ENCODE measurements around the gene PLXNA2.

DNA sequence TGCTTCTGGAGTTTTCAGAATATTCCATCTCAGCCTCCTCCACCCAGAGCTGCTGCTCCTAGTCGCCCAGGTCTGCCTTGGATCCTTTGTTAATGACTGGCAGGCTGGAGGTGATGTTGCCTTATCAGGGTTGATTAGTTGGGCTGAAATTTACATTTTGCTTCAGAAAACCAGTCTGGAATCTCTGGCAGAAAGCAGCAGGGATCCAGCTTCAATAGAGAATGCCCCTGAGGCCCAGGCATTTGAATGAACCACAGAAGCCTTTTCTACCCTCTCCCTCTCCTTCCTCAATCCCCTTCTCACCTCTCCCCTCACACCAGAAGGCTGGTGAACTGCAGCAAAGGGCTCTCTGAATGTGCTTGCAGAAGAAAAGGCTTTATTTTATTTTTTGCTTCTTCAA, 83.2 kb downstream of the PLXNA2 start:
- no peak for TF ChIP-seq POLR2A (IDR thresholded peaks at IDR 0.05)
- TF ChIP-seq, protein P1, sequence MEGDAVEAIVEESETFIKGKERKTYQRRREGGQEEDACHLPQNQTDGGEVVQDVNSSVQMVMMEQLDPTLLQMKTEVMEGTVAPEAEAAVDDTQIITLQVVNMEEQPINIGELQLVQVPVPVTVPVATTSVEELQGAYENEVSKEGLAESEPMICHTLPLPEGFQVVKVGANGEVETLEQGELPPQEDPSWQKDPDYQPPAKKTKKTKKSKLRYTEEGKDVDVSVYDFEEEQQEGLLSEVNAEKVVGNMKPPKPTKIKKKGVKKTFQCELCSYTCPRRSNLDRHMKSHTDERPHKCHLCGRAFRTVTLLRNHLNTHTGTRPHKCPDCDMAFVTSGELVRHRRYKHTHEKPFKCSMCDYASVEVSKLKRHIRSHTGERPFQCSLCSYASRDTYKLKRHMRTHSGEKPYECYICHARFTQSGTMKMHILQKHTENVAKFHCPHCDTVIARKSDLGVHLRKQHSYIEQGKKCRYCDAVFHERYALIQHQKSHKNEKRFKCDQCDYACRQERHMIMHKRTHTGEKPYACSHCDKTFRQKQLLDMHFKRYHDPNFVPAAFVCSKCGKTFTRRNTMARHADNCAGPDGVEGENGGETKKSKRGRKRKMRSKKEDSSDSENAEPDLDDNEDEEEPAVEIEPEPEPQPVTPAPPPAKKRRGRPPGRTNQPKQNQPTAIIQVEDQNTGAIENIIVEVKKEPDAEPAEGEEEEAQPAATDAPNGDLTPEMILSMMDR (IDR thresholded peaks at IDR 0.05), result no peak

Data from esophagus squamous epithelium (tissue), 4 donors.